NCI-H82 treated with DMSO at 0.1 percent for 48 hours (cell line): ENCODE data around the gene CDK11A.
"Not testable (repeated sequence)": the region's sequence is repeated elsewhere in the genome, so short reads cannot be mapped to it uniquely, and the experiment has no call there.

ENCODE experiments used
- DNase-seq: peaks from one replicate; lab custom pipeline; 2025; ENCODE audit not compliant: unreplicated experiment; lab: John Stamatoyannopoulos, UW

The CDK11A gene

DNA sequence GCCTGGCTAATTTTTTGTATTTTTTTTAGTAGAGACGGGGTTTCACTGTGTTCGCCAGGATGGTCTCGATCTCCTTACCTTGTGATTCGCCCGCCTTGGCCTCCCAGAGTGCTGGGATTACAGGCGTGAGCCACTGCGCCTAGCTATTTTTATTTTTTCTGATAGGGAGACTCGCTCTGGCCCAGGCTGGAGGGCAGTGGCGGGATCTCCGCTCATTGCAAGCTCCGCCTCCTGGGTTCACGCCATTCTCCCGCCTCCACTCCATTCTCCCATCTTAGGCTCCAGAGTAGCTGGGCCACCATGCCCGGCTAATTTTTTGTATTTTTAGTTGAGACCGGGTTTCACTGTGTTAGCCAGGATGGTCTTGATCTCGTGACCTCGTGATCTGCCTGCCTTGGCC is 1.9 kb upstream of the CDK11A start:
- not testable (repeated sequence) for DNase-seq

DNA sequence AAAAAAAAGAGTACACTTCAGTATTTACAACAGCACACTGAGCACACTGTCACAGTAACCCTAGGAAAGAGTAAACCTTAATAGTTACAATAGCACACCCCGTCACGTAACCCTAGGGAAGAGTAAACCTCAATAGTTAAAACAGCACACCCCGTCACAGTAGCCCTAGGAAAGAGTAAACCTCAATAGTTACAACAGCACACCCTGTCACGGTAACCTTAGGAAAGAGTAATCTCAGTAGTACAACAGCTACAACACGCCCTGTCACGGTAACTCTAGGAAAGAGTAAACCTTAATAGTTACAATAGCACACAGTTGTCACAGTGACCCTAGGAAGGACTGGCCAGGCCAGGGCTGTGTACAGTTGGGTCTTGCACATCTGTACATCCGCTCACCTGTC is 3.0 kb downstream of the CDK11A start:
- no peak for DNase-seq

DNA sequence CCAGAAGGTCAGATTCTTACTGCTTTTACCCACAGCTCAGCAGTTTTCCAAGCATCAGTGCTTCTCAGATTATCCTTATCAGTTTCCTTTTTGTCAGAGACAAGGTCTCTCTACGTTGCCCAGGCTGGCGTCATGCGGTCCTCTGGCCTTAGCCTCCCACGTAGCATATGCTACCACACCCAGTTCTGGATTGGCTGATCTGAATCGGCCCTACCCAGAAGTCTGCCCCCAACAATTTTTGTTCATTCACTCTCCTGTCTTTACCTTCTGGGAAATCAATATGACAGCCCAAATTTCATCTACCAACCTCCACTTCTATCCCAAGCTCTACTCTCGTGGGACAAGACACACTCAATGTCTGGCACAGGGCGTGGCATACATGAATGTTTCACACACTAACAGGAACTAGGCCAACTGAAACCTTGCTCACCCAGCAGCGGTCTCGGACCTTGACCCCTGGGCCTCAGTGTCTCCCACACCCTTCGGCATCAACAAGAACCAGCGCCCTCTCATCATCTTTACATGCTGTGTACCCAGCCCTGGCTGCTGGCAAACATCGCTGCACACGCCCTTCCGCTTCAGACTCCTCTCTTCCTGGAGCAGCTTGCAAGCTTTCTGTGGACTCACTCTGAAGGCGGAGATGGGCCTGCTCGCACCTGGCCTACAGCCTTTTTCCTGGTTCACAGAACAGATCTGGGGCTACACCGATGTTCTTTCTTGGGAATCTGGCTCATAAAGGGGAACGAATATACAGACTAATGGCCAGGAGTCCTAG is 8.9 kb downstream of the CDK11A start:
- not testable (repeated sequence) for DNase-seq

DNA sequence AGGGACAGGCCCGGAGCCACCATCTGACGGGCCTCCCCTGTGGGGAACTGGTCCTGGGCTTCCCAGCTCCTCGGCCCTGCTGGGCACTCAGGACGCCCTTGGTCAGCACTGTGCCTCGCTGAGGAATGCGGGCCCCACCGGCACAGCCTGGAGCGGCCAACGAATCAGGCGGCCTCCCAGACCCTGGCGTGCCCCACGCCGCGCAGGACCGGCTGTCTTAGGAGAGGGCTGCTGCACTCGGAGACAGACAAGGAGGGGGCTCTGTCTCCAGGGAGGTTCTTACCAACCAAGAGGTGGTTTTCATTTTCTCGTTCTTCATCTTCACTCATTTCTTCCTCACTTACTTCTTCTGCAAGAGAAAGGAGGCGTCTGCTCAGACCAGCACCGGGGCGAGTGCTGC is 16.3 kb downstream of the CDK11A start:
- not testable (repeated sequence) for DNase-seq

DNA sequence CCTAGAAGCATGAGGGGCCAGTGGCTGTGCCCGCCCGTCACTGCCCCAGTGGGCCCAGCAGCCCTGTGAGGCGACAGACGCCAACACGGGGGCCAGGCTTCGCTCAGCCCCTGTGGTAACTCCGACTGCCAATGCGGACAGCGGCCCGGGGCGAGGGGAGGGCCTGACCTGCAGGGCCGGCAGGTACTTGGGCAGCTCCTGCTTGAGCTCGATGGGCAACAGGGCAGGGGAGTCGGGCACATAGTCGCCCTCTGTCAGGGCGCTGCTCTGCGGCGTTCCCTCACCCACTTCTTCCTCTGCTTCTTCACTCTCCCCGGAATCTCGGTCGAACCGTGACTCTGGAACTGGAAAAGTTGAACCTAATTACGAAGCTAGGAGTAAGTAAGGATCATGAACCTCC is 16.9 kb downstream of the CDK11A start:
- not testable (repeated sequence) for DNase-seq

DNA sequence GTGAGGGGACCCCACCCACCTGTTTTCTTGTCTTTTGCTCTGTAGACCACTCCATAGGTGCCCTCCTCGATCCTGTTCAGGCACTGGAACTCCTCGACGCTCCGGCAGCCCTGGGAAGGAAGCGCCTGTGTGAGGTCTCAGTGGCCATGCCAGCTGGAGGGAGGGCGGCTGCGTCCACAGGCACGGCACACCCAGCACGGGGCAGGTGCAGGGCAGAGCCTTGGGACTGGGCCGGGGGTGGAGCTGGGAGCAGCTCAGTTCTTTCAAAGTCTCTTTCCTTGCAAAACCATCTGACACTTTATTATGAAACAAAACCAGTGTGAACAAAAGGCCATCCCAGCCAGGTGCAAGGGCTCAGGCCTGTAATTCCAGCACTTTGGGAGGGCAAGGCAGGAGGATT is 18.5 kb downstream of the CDK11A start:
- DNase-seq = not testable (repeated sequence)

DNA sequence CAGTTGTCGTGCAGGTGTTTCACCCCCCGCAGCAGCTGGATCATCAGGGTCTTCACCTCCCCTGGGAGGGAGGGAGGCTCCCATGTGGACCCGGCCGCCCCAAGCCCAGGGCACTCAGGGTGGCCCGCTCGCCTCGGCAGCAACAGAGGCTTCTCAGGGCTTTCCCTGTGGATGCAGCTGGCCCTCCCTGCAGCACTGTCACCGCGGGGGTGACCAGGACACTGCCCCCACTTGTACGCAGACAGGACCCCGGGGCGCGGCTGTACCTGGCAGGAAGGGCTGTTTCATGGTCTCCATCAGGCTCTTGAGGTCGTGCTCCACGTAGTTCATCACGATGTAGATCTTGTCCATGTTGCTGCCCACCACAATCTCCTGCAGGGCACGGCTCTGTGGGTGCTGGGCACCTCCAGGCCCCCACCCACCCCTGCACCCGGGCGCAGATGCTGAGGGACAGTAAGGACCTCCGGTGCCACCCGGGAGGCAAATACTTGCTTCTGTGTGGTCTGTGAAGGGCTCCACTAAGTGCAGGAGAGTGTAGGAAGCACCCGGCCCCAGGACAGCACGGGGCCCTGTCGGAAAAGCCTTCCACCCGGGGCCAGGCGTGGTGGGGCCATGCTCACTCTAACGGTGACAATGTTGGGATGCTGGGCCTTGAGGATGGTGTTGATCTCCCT is 19.7 kb downstream of the CDK11A start:
- not testable (repeated sequence) for DNase-seq

DNA sequence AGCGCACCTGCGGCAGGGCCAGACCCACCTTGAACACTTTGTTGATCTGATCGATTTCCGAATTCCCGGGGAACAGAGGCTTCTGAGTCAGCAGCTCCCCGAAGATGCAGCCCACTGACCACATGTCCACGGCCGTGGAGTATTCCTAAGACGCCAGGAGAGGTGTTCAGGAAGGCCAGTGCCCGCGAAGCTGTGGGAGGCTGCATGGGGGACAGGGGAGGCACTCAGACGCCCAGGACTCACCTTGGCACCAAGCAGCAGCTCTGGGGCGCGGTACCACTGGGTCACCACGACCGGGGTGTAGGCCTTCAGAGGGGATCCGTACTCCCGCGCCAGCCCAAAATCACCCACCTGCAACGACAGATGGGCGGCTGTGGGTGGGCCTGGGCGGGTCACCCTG is 20.4 kb downstream of the CDK11A start:
- no peak for DNase-seq

DNA sequence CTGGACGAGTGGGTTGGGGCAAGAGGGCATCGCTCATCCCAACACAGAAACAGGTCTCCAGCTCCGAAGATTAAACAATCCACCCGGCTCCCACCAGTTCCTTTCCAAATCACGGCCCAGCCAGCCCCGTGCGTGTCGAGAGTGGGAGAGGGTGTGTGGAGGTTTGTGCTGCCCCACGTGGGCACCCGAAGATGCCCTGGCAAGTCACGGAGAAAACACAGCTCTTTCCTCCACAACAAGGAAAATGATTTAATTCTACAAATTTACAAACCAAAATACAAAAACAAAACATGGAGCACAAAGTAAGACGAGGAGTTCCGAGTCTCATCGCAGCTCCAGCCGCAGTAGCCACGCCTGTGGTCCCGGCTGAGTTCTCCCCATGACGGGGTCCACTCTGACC is 21.7 kb downstream of the CDK11A start:
- not testable (repeated sequence) for DNase-seq

DNA sequence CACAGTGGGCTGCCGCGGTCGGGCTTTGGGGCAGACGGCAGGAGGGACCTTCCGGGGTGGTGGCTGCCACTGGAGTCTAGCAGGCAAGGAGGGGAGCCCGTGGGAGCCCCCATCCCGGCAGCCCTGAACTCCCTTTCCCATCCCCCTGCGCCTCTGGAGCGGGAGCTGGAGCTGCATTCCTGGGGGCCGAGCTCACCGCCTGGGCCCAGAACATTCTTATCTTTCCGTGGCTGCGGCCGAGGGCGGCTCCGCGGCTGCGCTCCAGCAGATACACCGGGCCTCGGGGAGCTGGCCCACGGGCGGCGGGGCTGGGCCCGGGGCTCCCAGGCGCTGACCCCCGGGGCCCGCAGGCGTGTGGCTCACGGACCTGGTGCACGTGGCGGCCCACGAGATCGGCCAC is 23.6 kb downstream of the CDK11A start:
- not testable (repeated sequence) for DNase-seq

DNA sequence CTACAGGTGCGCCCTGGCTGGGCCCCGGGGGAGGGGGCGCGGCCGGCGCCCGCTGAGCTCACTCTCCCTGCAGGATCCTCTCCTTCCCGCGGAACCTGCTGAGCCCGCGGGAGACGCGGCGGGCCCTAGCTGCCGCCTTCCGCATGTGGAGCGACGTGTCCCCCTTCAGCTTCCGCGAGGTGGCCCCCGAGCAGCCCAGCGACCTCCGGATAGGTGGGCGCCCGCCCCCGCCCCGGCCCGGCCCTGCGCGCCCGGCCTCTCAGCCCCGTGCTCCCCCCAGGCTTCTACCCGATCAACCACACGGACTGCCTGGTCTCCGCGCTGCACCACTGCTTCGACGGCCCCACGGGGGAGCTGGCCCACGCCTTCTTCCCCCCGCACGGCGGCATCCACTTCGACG is 24.1 kb downstream of the CDK11A start:
- not testable (repeated sequence) for DNase-seq

DNA sequence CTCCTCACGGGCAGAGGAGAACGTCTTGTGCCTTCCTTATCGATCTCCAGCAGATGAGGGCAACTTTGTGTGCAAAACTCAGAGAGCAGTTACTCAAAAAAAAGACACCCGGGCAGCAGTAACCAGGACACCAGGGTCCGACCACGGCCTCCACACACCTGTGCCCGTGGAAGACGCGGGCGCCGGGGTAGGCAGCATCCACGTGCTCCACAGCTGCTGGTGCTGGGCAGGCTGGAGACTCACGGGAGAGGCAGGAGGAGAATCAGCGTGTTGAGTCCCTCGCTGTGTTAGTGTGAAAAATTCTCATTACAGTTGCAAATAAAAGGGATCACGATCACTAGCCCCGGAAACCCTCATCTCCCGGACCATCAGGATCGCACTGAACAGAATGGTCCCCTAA is 25.1 kb downstream of the CDK11A start:
- not testable (repeated sequence) for DNase-seq

DNA sequence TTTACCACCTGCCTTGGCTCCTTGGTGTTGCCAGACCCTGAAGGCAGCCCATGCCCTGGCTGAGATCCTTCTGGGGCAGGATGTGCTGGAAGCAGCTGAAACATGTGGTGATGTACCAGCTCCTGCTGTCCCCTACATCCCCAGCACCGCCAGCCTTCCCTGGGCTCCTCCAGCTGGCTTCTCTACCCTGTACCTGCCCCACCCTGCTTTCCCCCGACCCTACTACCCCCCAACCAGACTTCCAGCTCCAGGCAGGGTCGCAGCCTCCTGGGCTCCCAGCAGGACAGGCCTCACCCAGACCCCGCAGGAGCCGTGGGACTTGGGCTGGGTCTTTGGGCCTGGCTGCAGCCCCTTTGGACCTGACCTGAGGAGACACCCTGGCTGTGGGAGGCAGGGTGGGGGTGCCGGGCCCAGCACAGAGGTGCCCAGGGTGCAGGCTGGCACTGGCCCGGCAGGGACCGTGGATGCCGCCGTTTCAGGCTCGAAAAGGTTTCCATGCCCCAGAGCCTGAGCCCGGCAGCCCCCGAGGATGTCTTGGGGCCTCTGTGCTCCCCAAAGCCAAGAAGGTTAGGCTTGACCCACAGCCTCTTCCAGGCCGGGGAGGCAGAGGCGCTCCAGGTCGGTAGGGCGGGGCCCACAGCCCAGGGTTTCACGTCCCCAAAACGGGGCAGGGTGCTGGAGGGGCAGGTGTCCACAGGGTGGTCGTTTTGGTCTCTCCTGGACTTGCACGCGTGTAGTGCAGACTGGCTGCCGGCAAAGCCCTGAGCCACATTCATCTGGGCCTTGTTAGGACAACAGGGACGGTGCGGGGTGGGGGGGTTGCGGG is 26.6 kb downstream of the CDK11A start:
- DNase-seq = not testable (repeated sequence)

DNA sequence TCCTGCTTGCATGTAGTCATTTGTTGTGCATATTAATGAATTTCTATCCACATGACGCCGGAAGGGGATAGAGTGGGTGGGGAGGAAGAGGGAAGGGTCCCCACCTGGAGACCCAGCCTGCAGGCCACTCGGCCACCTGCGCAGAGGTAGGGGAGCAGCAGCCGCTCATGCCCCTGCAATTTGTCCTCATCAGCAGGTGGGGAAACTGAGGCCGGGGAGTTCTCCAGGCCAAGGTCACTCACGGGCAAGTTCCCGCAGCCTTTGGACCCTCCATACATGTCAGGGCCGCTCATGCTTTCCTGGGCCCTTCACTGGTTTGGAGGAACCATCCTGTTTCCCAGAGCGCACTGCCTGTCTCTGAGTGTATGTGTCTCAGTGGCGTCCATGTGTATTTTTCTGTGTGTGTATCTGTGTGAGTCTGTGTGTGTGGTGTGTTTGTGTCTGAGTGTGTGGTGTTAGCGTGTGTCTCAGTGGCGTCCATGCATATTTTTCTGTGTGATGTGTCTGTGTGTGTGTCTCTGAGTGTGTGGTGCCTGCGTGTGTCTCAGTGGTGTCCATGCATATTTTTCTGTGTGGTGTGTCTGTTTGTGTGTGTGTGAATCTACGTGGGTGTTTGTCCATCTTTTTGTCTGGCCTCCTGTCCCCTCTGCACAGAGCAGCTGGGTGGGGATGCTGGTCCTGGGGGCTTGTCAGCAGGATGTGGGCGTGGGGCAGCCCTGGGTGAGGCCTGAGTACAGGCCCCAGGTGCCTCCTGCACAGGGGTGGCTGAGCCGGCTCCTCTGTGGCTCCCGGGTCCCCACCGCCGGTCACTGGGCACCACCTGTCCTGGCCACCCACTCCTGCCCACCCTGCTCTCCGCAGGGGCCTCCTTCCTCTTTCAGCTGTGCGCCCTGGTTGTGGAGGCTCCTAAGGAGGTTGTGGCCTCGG is 27.5 kb downstream of the CDK11A start:
- not testable (repeated sequence) for DNase-seq

DNA sequence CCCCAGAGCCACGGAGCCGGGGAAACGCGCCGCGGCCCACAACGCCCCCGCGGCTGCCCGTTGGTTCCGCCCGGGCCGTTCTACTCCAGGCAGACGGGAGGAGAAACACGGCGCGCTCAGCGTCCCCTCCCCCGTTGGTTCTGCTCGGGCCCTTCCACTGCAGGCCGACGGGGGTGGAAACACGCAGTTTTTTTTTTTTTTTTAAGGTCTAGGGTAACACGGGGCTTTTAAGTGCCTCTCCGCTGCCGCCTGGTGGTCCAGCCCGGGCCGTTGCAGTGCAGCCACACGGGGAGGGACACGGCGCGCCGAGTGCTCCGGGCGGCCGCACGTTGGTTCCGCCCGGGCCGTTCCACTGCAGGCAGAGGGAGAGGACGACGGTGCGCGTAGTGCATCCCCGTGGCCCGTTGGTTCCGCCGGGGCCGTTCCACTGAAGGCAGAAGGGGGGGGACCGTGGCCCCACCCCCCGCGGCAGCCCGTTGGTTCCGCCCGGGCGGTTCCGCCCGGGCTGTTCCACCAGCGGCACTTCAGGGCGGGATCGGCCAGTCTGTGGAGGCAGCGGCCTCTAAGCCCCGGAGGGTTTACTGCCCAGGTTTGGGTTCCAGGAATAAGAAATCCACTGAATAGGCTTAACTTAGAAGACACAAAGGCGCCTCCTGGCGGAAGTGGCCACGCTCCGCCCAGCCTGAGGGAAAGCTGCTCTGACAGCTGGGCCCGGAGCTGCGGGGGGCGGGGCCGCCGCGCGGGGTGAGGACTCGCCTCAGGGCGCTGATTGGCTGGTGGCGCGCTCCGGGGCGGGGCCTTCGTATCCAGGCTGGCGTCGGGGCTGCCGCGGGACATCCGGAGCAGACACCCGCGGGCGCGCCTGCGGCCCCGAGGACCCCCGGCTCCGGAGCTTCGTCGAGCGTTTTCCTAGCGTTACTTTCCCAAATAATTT is 31.2 kb downstream of the CDK11A start, which contains the start of gene SLC35E2B:
Gene SLC35E2B, minus strand, starts transcription at position 82 of the 934 bp plus-strand sequence. CDS start 16,096 bp downstream, outside the sequence.
- DNase-seq = peak; percentile 2

DNA sequence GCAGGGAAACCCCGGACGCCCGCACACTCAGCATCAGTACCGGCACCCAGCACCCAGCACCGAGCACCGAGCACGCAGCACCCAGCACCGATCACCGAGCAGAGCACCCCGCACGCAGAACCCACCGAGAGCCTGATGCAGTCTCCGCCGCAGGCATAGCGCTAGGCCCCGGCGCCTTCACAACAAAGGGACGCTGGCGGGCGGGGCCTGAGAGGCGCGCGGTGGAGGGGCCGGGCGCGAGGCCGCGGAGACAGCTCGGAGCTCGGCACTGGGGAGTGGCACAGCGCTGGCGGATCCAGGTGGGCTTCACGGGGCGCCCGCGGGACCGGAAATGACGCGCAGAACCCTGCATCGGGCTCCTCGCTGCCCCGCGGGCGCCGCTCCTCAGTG is 31.8 kb downstream of the CDK11A start:
- not testable (repeated sequence) for DNase-seq

DNA sequence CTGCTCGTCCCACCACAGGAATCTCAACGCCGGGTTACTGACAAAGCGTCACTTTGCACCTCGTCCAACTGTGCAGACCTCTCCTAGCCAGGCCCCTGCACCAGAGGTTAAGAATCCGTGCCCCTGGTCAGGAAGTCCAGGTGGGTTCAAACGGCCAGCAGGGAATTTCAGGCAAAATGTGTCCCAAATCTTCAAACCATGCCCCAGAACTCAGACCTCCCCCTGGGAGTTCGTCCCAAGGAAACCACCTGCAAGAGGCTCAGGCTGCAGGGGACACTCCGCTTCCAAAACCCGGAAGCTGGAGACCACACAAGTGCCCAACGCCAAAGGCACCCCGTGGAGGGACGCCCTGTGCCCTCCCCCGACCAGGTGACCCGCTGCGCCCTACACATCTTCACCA is 32.7 kb downstream of the CDK11A start:
- DNase-seq = not testable (repeated sequence)

DNA sequence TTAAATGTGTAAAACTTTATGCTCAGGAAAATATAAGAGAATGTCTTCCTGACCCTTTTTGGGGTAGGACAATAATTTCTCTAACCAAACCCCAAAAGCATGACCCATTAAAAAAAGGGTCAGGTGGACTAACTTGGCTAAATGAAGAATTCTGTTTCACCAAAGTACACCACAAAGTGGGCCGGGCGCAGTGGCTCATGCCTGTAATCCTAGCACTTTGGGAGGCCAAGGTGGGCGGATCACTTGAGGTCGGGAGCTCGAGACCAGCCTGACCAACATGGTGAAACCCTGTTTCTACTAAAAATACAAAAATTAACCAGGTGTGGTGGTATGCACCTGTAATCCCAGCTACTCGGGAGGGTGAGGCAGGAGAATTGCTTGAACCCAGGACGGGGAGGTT is 34.6 kb downstream of the CDK11A start:
- DNase-seq = not testable (repeated sequence)

DNA sequence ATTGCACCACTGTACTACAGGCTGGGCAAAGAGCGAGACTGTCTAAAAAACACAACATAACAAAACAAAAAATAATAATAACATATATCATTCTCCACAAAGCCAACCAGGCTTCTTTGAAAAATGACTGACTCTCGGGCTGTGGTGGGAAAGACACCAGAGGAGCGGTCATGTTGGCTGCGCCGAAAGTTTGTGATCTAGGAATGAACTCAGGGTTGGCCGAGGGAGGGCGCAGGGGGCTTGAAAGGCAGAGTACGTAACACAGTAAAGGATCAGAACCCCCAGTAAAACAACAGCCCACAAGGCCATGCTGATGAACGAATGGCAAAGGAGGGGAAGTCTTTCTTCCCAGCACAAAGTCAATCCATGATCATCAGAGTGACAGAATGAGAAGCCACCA is 36.3 kb downstream of the CDK11A start:
- DNase-seq = no peak
